Esophagus muscularis mucosa (tissue), 4 donors: Measurements from ENCODE around the gene MAP3K14. TPM values are rescaled to one million over a fixed set of nuclear protein-coding genes. Genes with fewer than 3 reads are reported as not detected.

ENCODE experiments used
- DNase-seq: peaks from one replicate; pipeline ENCODE4 v3.0.0-alpha.2; 2017; ENCODE audit errors: extremely low spot score
- H3K27ac ChIP-seq, 4 donors: fragments of 200-600 bp; sonication (generic); replicated peaks in 1 of 4; 1 replicate in 3 of 4; 2 replicates in 1 of 4; pipeline ENCODE4 v1.5.1; 2016 to 2019; ENCODE audit warnings: mild to moderate bottlenecking in 1 of 4
- H3K27me3 ChIP-seq, 4 donors: fragments of 200-600 bp; sonication (generic); one replicate each; pipeline versions ENCODE4 v1.5.1 to v1.6.0; 2016 to 2019
- H3K36me3 ChIP-seq, 4 donors: fragments of 200-600 bp; sonication (generic); one replicate each; pipeline ENCODE4 v1.5.1; 2016 to 2019
- H3K4me1 ChIP-seq, 4 donors: fragments of 200-600 bp; sonication (generic); one replicate each; pipeline ENCODE4 v1.5.1; 2016 to 2019
- H3K4me3 ChIP-seq, 4 donors: fragments of 200-600 bp; sonication (generic); 1 replicate in 2 of 4; 2 replicates in 2 of 4; pipeline ENCODE4 v1.5.1; 2016 to 2019; ENCODE audit warnings: mild to moderate bottlenecking in 4 of 4, moderate library complexity in 1 of 4
- H3K9me3 ChIP-seq, 4 donors: fragments of 200-600 bp; sonication (generic); 1 replicate in 3 of 4; 2 replicates in 1 of 4; pipeline ENCODE4 v1.5.1; 2016 to 2019
- CTCF ChIP-seq, 3 experiments: fragments of 200-600 bp in 2 of 3; fragments of 450-650 bp in 1 of 3; sonication (generic) in 2 of 3; IDR thresholded peaks; one replicate each; pipeline ENCODE4 v1.5.1; 2017 to 2019; ENCODE audit warnings: antibody characterized with exemption in 3 of 3, mild to moderate bottlenecking in 2 of 3, moderate library complexity in 1 of 3
- EP300 ChIP-seq: sonication (generic); formaldehyde crosslinking; IDR thresholded peaks from one replicate; pipeline ENCODE4 v1.6.1; 2017; ENCODE audit warnings: antibody characterized with exemption
- POLR2A ChIP-seq: fragments of 450-650 bp; IDR thresholded peaks from one replicate; pipeline ENCODE4 v1.6.1; 2017; ENCODE audit warnings: antibody characterized with exemption, moderate library complexity, mild to moderate bottlenecking, low read depth
- POLR2AphosphoS5 ChIP-seq, 2 donors: sonication (generic); formaldehyde crosslinking; IDR thresholded peaks; one replicate each; pipeline ENCODE4 v1.6.1; 2017; ENCODE audit warnings: antibody characterized with exemption in 2 of 2
- WGBS: methylation state at CpG from one replicate; pipeline ENCODE4 v1.1.5; 2018; 5-methylcytosine and 5-hydroxymethylcytosine counted together
- intact Hi-C: fragments of 100-400 bp; cut with DNase I; formaldehyde crosslinking; loops from one replicate; pipeline ENCODE4 v1.15.1; 2023
- total RNA-seq, 4 donors: library from RNA; depleted of rRNA; stranded (reverse); fragments of >200 nt; gene quantifications; one replicate each; pipeline versions ENCODE4 v1.1.0 to v1.2.1, GENCODE V29; 2016

The MAP3K14 gene
- total RNA-seq, 4 donors from 2014 or later: 7.8 to 26.5 (median 10.6) TPM

- Histone ChIP-seq H3K4me1 (peaks cover 7 to 17% (median 15%) of the 10 kb centered on the region in 4 donors), H3K36me3 (peaks cover 2 to 51% (median 20%) of the 10 kb centered on the region in 4 donors), H3K4me3 (no peak overlapping the region), H3K9me3 (no peaks in the 10 kb centered on the region), H3K27me3 (peaks cover 0 to 68% (median 16%) of the 10 kb centered on the region in 4 donors), H3K27ac (no peak overlapping the region)
- no peak for TF ChIP-seq CTCF (IDR thresholded peaks at IDR 0.05)
- TF ChIP-seq POLR2A: no peak
- TF ChIP-seq POLR2AphosphoS5 (IDR thresholded peaks at IDR 0.05): no peak
- TF ChIP-seq EP300: no peak
- WGBS: 93% methylated on average over 7 of the region's 7 CpGs
- intact Hi-C loops: no loop called here
- no peak for DNase-seq
Observed at GRCh38 chr17:45238155-45238774, 78.6 kb downstream of the MAP3K14 start.

GRCh38 chr17:45237686-45238085 is 79.1 kb downstream of the MAP3K14 start:
- intact Hi-C loops: no loop called here
- Histone ChIP-seq H3K27ac (no peak overlapping the region), H3K4me3 (no peak overlapping the region), H3K4me1 (peaks cover 7 to 17% (median 15%) of the 10 kb centered on the region in 4 donors), H3K9me3 (no peaks in the 10 kb centered on the region), H3K27me3 (peaks cover 0 to 69% (median 16%) of the 10 kb centered on the region in 4 donors), H3K36me3 (peaks cover 3 to 46% (median 18%) of the 10 kb centered on the region in 4 donors)
- TF ChIP-seq POLR2AphosphoS5 (IDR thresholded peaks at IDR 0.05) (no peak), EP300 (no peak), CTCF (IDR thresholded peaks at IDR 0.05) (no peak), POLR2A (no peak)
- DNase-seq: no peak
- 100% methylated on average over 2 of the region's 2 CpGs for WGBS

- no peak for DNase-seq
- no peak overlapping the region for H3K4me3 ChIP-seq
- TF ChIP-seq POLR2A (no peak), POLR2AphosphoS5 (IDR thresholded peaks at IDR 0.05) (no peak), EP300 (no peak), CTCF (IDR thresholded peaks at IDR 0.05) (no peak)
- WGBS: 20% methylated on average over 1 of the region's 5 CpGs
- intact Hi-C loops: no loop called here
- H3K9me3 ChIP-seq: no peaks in the 10 kb centered on the region
- peaks cover 3 to 40% (median 14%) of the 10 kb centered on the region in 4 donors for H3K36me3 ChIP-seq
- H3K27ac ChIP-seq: no peak overlapping the region
- peaks cover 0 to 58% (median 11%) of the 10 kb centered on the region in 4 donors for H3K27me3 ChIP-seq
- peaks cover 7 to 15% (median 10%) of the 10 kb centered on the region in 4 donors for H3K4me1 ChIP-seq
Observed at GRCh38 chr17:45236282-45236606, 80.6 kb downstream of the MAP3K14 start.

- peaks cover 7 to 16% (median 10%) of the 10 kb centered on the region in 4 donors for H3K4me1 ChIP-seq
- WGBS: 56% methylated on average over 15 of the region's 20 CpGs
- peaks cover 3 to 34% (median 11%) of the 10 kb centered on the region in 4 donors for H3K36me3 ChIP-seq
- no peak overlapping the region for H3K4me3 ChIP-seq
- peaks cover 0 to 52% (median 5%) of the 10 kb centered on the region in 4 donors for H3K27me3 ChIP-seq
- H3K9me3 ChIP-seq: no peaks in the 10 kb centered on the region
- DNase-seq: peak; percentile 95
- intact Hi-C loops: no loop called here
- H3K27ac ChIP-seq: no peak overlapping the region
- TF ChIP-seq CTCF (IDR thresholded peaks at IDR 0.05) (peak; percentile 72 to 84 (median 73)), POLR2AphosphoS5 (IDR thresholded peaks at IDR 0.05) (no peak), POLR2A (no peak), EP300 (no peak)
Observed at GRCh38 chr17:45235416-45236281, 81.2 kb downstream of the MAP3K14 start.
